ENCODE results near the gene ASTL.

ASTL gene

DNA sequence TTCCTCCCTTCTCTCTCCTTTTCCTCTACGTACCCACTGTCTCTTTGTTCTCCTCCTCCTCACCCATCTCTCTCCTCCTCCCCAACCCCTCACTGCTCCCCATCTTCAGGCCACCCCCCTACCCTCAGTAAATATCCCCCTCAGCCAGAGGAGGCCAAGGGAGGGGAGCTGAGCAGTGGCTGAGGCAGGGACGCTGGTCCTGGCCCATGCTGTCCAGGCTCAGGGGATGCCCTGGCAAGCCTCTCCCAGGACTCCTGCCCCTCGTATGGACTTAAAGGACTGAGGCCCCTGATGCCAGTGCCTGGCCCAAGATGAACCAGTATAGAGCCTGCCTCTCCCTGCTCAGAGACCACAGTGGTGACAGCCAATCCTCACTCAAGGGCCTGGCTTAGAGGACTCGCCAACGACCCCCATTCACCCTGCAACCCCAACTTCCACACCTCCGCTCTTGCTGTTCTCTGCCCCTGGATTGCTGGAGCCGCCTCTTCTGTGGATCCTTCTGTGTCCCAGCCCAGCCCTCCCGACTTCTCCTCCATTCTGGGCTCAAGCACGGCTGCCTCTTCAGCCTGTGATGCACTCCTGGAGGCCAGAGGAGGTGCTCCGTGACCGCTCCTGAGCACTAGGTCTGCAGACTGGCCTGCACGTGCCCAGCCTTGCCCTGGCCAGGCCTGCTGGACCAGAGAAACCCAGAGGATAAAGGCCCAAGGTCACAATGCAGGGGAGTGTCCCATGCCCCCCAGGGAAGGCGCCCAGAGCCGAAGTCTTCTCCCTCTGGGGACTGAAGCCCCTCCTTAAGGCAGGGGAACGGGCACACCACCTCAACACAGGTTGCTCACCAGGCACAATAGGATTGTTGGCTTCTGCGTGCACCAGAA lies 16.4 kb upstream of the ASTL start:
- H3K4me3 ChIP-seq (ENCODE audit: low read depth, low read length), result no peak overlapping the region
- TF ChIP-seq, protein P1, sequence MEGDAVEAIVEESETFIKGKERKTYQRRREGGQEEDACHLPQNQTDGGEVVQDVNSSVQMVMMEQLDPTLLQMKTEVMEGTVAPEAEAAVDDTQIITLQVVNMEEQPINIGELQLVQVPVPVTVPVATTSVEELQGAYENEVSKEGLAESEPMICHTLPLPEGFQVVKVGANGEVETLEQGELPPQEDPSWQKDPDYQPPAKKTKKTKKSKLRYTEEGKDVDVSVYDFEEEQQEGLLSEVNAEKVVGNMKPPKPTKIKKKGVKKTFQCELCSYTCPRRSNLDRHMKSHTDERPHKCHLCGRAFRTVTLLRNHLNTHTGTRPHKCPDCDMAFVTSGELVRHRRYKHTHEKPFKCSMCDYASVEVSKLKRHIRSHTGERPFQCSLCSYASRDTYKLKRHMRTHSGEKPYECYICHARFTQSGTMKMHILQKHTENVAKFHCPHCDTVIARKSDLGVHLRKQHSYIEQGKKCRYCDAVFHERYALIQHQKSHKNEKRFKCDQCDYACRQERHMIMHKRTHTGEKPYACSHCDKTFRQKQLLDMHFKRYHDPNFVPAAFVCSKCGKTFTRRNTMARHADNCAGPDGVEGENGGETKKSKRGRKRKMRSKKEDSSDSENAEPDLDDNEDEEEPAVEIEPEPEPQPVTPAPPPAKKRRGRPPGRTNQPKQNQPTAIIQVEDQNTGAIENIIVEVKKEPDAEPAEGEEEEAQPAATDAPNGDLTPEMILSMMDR (IDR thresholded peaks at IDR 0.05; ENCODE audit: control insufficient read depth, extremely low read depth, insufficient read depth), result no peak
- no peak for DNase-seq (ENCODE audit: low read depth)

DNA sequence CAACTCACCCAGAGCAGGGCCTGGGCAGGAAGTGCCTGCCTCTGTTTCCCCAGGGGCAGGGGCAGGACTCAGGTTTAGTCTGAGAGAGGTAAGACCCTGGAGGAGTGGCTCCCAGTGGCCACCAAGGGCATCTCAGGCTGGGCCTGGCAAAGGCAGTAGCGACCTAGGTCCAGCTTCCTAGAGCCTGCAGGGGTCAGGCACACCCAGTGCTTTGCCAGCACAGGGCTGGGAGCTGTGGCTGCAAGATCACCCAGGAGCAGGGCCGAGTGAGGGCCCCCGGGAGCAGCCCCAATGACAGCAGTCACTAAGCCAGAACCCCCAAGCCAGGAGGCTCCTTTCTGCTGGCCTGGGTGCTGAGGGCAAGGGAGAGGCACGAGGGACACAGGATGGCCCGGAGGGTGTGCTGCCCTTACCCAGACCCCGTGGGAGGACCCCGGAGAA lies 15.7 kb upstream of the ASTL start:
- no peak overlapping the region for H3K4me3 ChIP-seq (ENCODE audit: low read depth, low read length)
- no peak for DNase-seq (ENCODE audit: low read depth)
- TF ChIP-seq, protein P1 (IDR thresholded peaks at IDR 0.05; ENCODE audit: control insufficient read depth, extremely low read depth, insufficient read depth), result no peak

DNA sequence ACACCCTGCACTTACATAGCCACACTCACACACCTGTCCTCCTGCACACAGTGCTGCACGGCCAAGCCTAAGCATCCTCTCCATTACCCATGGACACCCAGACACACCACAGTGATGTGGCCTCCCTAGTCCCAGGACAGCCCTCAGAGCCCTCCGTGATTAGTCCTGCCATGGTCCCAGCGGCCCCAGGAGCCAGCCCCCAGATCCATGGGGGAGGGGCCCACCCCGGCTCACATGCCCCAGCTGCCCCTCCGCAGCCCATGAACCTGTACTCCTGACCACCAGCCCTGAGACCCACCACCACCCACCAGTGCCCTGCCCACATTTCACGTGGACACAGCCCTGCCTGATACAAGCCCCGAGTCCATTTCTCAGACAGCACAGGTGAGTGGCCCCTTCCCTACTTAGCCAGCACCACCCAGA lies 15.0 kb upstream of the ASTL start:
- no peak for DNase-seq (ENCODE audit: low read depth)
- TF ChIP-seq, protein P1 (IDR thresholded peaks at IDR 0.05; ENCODE audit: control insufficient read depth, extremely low read depth, insufficient read depth), result no peak
- no peak overlapping the region for H3K4me3 ChIP-seq (ENCODE audit: low read depth, low read length)

DNA sequence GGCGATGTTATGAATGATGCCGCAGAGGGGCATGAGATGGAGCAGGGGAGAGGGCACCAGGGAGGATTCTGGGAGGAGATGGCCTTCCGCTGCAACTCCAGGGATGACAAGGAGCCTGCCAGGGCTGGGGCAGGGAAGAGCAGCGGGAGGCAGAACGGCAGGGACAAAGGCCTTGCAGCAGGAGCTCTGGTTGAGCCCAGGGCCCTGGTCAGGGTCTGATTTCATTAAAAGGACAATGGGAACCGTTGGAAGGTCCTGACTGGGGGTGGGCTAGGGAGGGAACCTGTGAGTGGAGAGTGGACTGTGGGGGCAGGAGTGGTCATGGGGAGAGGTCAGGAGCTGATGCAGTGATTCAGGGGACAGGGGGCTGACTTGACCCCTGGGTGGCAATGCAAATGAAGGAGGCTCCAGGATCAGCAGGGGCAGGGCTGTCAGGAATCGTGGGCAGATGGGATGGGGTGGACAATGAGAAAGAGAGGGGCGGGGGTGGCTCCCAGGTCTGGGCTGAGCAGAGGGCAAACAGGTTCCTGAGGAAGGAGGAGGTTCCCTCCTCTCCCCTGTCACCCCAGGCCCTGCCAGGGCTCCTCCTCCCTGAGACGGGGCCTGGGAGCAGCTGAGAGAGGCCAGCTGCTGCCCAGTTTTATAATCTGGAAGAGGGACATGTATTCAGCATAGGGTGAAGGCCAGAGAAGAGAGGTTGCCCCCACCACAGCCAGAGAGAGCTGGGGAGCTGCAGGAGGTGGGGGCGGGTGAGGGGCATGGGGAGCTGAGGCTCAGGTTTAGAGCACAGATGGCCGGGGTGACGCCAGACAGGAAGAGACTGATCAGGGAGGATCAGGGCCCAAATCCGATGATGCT lies 14.2 kb upstream of the ASTL start:
- TF ChIP-seq, protein P1 (IDR thresholded peaks at IDR 0.05; ENCODE audit: control insufficient read depth, extremely low read depth, insufficient read depth), result no peak
- no peak for DNase-seq (ENCODE audit: low read depth)
- H3K4me3 ChIP-seq (ENCODE audit: low read depth, low read length), result no peak overlapping the region

DNA sequence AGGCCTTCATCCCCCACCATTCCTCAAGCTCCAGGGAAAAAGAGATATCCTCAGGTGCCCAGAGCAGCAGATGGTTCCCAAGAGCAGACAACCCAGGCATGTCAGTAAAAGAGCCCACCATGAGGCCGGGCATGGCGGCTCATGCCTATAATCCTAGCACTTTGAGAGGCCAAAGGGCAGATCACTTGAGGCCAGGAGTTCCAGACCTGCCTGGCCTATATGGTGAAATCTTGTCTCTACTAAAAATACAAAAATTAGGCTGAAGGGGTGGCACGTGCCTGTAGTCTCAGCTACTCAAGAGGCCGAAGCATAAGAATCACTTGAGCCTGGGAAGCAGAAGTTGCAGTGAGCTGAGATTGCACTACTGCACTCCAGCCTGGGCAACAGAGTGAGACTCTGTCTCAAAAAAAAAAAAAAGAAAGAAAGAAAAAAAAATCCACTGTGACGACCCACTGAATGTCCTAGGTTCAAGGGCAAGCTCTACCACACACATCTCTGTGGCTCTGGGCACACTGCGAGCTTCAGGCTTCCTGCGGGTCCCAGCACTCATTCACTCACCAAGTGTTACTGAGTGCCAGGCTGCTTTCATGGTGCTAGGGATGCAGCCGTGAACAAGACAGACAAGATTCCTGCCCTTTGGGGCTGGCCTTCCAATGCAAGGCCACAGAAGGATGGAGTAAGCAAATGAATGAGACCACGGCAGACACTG lies 13.4 kb upstream of the ASTL start:
- TF ChIP-seq, protein P1 (IDR thresholded peaks at IDR 0.05; ENCODE audit: control insufficient read depth, extremely low read depth, insufficient read depth), result no peak
- no peak for DNase-seq (ENCODE audit: low read depth)
- no peak overlapping the region for H3K4me3 ChIP-seq (ENCODE audit: low read depth, low read length)

DNA sequence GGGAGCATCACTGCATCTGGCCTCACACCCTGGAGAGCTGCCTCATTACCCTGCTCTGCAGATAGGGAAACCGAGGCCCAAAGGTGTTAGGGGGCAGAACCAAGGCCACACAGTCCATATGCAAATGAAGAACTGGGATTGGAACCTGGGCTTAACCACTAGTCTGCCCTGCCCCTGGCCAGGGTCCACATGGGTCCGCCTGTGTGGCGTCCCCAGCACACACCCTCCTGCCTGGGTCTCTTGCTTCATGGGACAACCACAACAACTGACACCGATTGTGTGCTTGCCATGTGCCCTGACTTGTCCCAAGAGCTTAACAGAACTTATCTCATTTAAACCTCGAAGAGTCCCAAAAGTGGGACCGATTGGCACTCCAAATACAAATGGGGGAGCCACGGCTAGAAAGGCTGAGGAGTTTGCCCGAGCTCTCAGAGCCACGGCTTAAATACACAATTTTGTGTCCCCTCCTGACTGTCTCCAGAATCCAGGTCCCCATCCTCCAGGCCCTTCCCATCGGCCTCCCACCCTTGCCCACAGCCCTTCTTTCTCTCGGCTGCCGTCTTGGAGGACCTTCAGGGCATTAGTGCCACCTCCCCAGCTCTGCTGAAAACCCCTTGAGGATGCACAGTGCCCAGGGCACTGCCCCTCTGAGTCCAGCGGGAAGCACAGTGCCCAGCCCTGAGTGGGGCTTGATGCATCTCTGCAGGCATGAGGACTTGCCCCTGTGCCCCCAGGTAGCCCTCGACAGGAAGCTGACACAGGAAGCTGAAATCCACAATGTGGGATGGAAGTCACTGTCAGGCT lies 12.7 kb upstream of the ASTL start:
- H3K4me3 ChIP-seq (ENCODE audit: low read depth, low read length), result no peak overlapping the region
- DNase-seq (ENCODE audit: low read depth), result no peak
- TF ChIP-seq, protein P1 (IDR thresholded peaks at IDR 0.05; ENCODE audit: control insufficient read depth, extremely low read depth, insufficient read depth), result no peak

Measured in LNCaP clone FGC (cell line).